AG10803 (cell line): Measurements from ENCODE around the gene AKR7A3.

Source experiments
- DNase-seq: peaks from one replicate; pipeline ENCODE4 v3.0.0; 2010; ENCODE audit warnings: low read depth
- H3K4me3 ChIP-seq: 2 replicates; pipeline ENCODE4 v1.5.1; 2011; ENCODE audit warnings: mild to moderate bottlenecking, low read length, control low read depth
- CTCF ChIP-seq: conservative IDR thresholded peaks from 2 replicates; pipeline ENCODE4 v1.5.1; 2011; ENCODE audit warnings: mild to moderate bottlenecking, low read length, control low read depth, inconsistent platforms

The AKR7A3 gene

DNA sequence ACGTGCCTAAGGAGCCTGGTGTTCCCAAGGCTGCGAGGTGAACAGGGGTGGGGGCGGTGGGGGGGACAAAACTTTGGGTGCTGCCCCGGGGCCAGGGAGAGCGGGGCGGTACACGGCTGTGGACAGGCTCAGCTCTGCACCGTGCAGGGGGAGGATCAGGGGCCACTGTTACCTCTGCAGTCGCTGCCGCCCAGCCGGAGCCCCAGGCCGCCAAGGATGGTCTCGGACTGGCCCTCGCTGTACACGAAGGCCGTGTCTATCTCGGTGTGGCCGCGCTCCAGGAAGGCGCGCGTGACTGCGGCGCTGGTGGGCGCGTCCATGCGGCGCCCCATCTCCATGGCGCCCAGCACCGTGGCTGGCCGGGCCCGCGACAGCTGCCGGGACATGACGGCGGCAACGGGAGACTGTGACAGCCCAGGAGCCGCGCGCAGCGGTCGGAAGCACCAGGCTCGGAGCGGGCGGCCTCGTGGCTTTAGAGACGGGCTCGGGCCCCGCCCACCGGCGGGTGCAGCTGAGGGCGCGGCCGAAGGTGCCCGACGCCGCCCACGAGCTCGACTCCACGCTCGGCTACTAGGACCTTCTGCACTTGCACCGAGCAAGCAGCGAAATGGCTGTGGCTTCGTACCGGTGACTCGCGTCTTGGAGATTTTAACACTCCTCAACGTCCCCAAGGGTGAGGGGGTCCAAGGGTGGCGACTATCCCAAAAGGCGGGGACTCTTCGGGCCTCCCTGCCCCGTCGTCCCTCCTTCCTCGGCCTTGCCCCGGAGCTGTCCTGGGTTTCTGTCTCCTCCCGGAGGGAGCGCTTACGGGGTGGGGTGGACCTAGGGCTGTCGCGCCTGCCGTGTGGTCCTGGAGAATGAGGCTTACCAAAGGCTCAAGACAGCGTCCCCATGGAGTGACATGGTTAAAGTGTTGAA is at the start of gene AKR7A3:
AKR7A3 (minus strand) TSS at position 447 of the 918 bp plus-strand sequence; CDS start at position 386, 61 bp downstream.
- H3K4me3 ChIP-seq: peak within 1 kb of the TSS; percentile 58
- peak; percentile 11 for DNase-seq

DNA sequence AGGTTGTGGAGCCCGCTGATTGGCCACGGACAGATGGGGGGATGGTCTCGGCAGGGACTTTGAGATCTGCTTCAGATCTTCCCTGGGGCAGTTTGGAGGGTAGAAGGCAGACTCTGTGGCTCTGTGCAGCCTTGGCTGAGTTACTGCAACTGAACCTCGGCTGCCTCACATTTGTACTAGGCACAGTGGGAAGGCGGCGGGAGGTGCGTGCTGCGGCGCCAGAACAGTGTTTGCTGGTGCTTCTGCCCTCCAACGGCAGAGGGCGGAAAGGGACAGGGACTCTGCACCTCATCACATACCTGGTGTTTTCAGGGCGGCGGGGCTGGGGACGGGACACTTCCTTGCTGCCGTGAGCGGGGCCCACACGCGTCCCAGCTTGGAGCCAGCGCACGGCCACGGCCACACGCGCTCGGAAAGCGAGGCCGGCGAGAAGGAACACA is 49.8 kb upstream of the AKR7A3 start:
- peak; percentile 14; the same call in 1 of the 2 replicates for TF ChIP-seq CTCF
- DNase-seq: no peak
- H3K4me3 ChIP-seq: no peak overlapping the region

- no peak for DNase-seq
- TF ChIP-seq CTCF: no peak
- H3K4me3 ChIP-seq: no peak overlapping the region
These were observed 48.7 kb upstream of the AKR7A3 start for GRCh38 chr1:19337289-19337688.

DNA sequence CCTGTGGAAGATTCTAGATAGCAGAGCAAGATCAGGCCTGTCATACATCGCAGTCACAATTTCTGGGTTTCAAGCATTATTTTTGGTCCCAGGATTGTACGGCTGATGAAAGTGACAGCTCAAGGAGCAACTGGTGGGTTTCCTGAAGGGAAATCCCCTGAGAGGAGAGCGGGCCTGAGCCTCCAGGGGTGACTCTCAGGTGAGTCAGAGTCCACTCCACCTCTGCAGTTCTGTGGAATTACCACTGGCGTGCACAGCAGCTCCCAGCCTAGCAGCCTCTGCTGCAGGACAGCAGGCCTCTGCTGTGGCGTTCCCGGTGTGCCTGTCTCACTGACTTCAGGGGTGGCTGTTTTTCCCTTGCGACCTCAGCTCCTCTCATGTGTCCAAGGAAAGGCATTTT is 48.0 kb upstream of the AKR7A3 start:
- no peak overlapping the region for H3K4me3 ChIP-seq
- DNase-seq: no peak
- no peak for TF ChIP-seq CTCF

DNA sequence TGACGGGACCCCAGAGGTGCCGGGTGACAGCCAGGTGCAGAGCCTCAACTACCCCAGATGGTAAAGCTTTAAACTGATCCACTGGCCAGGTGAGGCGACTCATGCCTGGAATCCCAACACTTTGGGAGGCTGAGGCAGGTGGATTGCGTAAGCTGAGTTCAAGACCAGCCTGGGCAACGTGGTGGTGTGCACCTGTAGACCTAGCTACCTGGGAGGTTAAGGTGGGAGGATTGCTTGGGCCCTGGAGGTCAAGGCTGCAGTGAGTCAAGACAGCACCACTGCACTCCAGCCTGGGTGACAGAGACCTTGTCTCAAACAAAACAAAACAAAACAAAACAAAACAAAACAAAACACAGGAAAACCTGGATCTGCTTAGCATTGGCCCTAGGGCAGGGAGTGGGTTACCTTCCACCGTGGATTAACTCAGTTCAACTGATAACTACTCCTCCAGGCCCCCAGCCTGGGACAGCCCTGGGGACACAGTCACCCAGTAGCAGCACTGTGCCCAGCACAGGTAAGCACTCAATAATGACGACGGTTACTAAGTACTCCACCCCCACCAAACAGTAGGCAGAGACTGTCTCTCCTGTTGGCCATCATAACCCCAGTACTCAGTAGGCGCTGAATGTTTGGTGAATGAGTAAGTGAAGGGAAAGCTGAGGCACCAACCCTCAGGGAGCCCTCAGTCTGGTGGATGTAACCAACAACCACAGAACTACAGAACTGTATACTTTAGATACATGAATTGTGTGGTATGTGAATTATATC is 45.2 kb upstream of the AKR7A3 start:
- TF ChIP-seq CTCF: no peak
- no peak for DNase-seq
- H3K4me3 ChIP-seq: no peak overlapping the region

GRCh38 chr1:19332832-19333231 is 44.3 kb upstream of the AKR7A3 start:
- no peak overlapping the region for H3K4me3 ChIP-seq
- TF ChIP-seq CTCF: no peak
- no peak for DNase-seq

- no peak for TF ChIP-seq CTCF
- H3K4me3 ChIP-seq: no peak overlapping the region
- no peak for DNase-seq
These were observed 42.8 kb upstream of the AKR7A3 start for GRCh38 chr1:19331262-19331878.
